H1 (cell line): ENCODE measurements around the gene UPK2. TPM values are rescaled to one million over a fixed set of nuclear protein-coding genes. Genes with fewer than 3 reads are reported as not detected.

Experiments used
- ASH2L ChIP-seq: fragments of 200-600, 300-600 bp; sonication (generic); IDR thresholded peaks from one replicate; pipeline ENCODE4 v1.7.1; 2017; ENCODE audit warnings: low read length
- BCL11A ChIP-seq, 2 experiments: IDR thresholded peaks; one replicate each; pipeline ENCODE4 v1.6.1; 2011; ENCODE audit warnings: low read depth in 2 of 2, low read length in 2 of 2, mild to moderate bottlenecking in 2 of 2
- BRCA1 ChIP-seq: IDR thresholded peaks from 2 replicates; pipeline ENCODE4 v1.6.1; 2012; ENCODE audit warnings: low read depth, low read length, improper control_type of control experiment
- CBX5 ChIP-seq: fragments of 300-800, 300-1000 bp; sonication (generic); IDR thresholded peaks from 2 replicates; pipeline ENCODE4 v1.7.1; 2016; ENCODE audit warnings: antibody characterized with exemption, low read length, low read depth
- CBX8 ChIP-seq: fragments of 300-800, 300-1000 bp; sonication (generic); IDR thresholded peaks from 2 replicates; pipeline ENCODE4 v1.7.1; 2016; ENCODE audit warnings: low read depth, low read length, borderline replicate concordance
- CHD1 ChIP-seq: IDR thresholded peaks from 2 replicates; pipeline ENCODE4 v1.6.1; 2012; ENCODE audit warnings: low read depth, low read length, improper control_type of control experiment
- CTBP2 ChIP-seq: IDR thresholded peaks from 2 replicates; pipeline ENCODE4 v1.7.0; 2011; ENCODE audit warnings: borderline replicate concordance, mild to moderate bottlenecking, moderate library complexity, mixed read lengths, low read length; ENCODE audit not compliant: insufficient read depth, insufficient read length
- EP300 ChIP-seq, 2 experiments: IDR thresholded peaks; 1 replicate in 1 of 2; 2 replicates in 1 of 2; pipeline ENCODE4 v1.6.1; 2011 to 2012; ENCODE audit warnings: low read depth in 2 of 2, low read length in 2 of 2, mild to moderate bottlenecking in 2 of 2, borderline replicate concordance in 1 of 2, inconsistent platforms in 1 of 2, moderate library complexity in 1 of 2
- GABPA ChIP-seq: IDR thresholded peaks from 2 replicates; pipeline ENCODE4 v1.6.1; 2011; ENCODE audit warnings: mild to moderate bottlenecking, low read length, moderate library complexity, borderline replicate concordance; ENCODE audit not compliant: insufficient read depth
- KDM5A ChIP-seq: fragments of 200-600 bp; IDR thresholded peaks from 2 replicates; pipeline ENCODE4 v1.7.1; 2012; ENCODE audit warnings: mild to moderate bottlenecking, low read length, inconsistent platforms, mixed read lengths
- POLR2A ChIP-seq, 2 experiments: IDR thresholded peaks; 1 replicate in 1 of 2; 2 replicates in 1 of 2; pipeline ENCODE4 v1.6.1; 2011; ENCODE audit warnings: low read depth in 2 of 2, low read length in 2 of 2, mild to moderate bottlenecking in 2 of 2; ENCODE audit errors: control extremely low read depth in 1 of 2
- POLR2AphosphoS5 ChIP-seq: IDR thresholded peaks from 2 replicates; pipeline ENCODE4 v1.6.1; 2011; ENCODE audit warnings: low read depth, low read length
- RAD21 ChIP-seq, 2 experiments: IDR thresholded peaks in 1 of 2; conservative IDR thresholded peaks in 1 of 2; 2 replicates each; pipeline ENCODE4 v1.6.1; 2011; ENCODE audit warnings: low read depth in 2 of 2, low read length in 2 of 2, improper control_type of control experiment in 1 of 2, inconsistent platforms in 1 of 2, mild to moderate bottlenecking in 1 of 2, moderate library complexity in 1 of 2
- RBBP5 ChIP-seq: IDR thresholded peaks from 2 replicates; pipeline ENCODE4 v1.7.1; 2012; ENCODE audit warnings: low read depth, mild to moderate bottlenecking, inconsistent platforms, low read length, moderate library complexity, borderline replicate concordance
- RFX5 ChIP-seq: IDR thresholded peaks from 2 replicates; pipeline ENCODE4 v1.6.1; 2011; ENCODE audit warnings: low read depth, low read length, improper control_type of control experiment, borderline replicate concordance
- RXRA ChIP-seq: IDR thresholded peaks from 2 replicates; pipeline ENCODE4 v1.6.1; 2011; ENCODE audit warnings: low read depth, mild to moderate bottlenecking, low read length, moderate library complexity; ENCODE audit not compliant: insufficient read depth
- SIN3A ChIP-seq, 2 experiments: IDR thresholded peaks in 1 of 2; conservative IDR thresholded peaks in 1 of 2; 2 replicates each; pipeline ENCODE4 v1.6.1; 2011 to 2012; ENCODE audit warnings: low read length in 2 of 2, improper control_type of control experiment in 1 of 2, low read depth in 1 of 2, mild to moderate bottlenecking in 1 of 2
- SIX5 ChIP-seq: IDR thresholded peaks from 2 replicates; pipeline ENCODE4 v1.6.1; 2011; ENCODE audit warnings: mild to moderate bottlenecking, low read depth, low read length
- TAF7 ChIP-seq: optimal IDR thresholded peaks from 2 replicates; pipeline ENCODE3; 2011; ENCODE audit warnings: low read depth, mild to moderate bottlenecking, inconsistent platforms, low read length, moderate library complexity, borderline replicate concordance
- TBP ChIP-seq: IDR thresholded peaks from 2 replicates; pipeline ENCODE4 v1.6.1; 2011; ENCODE audit warnings: low read depth, low read length, improper control_type of control experiment
- TCF12 ChIP-seq: IDR thresholded peaks from 2 replicates; pipeline ENCODE4 v1.6.1; 2011; ENCODE audit warnings: low read depth, mild to moderate bottlenecking, low read length
- TEAD4 ChIP-seq: IDR thresholded peaks from 2 replicates; pipeline ENCODE4 v1.6.1; 2012; ENCODE audit warnings: low read depth, low read length, inconsistent platforms, mixed read lengths
- polyA plus RNA-seq, 7 experiments: library from polyadenylated mRNA; depleted of rRNA in 3 of 7; stranded (reverse) in 5 of 7; unstranded in 2 of 7; fragments of >200 nt in 5 of 7; fragments of 200-250 nt in 2 of 7; gene quantifications; 1 replicate in 5 of 7; 2 replicates in 1 of 7; 4 replicates in 1 of 7; pipeline versions ENCODE4 v1.2.1 to v1.2.3, GENCODE V29; 2011 to 2013; ENCODE audit warnings: missing spikeins in 2 of 7, mixed read lengths in 2 of 7
- total RNA-seq: library from RNA; stranded (reverse); fragmentation: NEBNext Ultra II Directional; extraction: Animal tissue kit (Norgen Biotek cat#: 25700); gene quantifications from 2 replicates; pipeline ENCODE4 v1.2.1, GENCODE V29; 2021
- TF ChIP-seq, protein P1 (sequence below): IDR thresholded peaks from 2 replicates; pipeline ENCODE4 v1.6.1; 2012; ENCODE audit warnings: inconsistent platforms

The UPK2 gene
- total and polyA plus RNA-seq, 2 of the 8 experiments (the other 6 are each of a cell fraction or from before 2014, with no cell fraction given): 0.76 TPM; not detected in 1

DNA sequence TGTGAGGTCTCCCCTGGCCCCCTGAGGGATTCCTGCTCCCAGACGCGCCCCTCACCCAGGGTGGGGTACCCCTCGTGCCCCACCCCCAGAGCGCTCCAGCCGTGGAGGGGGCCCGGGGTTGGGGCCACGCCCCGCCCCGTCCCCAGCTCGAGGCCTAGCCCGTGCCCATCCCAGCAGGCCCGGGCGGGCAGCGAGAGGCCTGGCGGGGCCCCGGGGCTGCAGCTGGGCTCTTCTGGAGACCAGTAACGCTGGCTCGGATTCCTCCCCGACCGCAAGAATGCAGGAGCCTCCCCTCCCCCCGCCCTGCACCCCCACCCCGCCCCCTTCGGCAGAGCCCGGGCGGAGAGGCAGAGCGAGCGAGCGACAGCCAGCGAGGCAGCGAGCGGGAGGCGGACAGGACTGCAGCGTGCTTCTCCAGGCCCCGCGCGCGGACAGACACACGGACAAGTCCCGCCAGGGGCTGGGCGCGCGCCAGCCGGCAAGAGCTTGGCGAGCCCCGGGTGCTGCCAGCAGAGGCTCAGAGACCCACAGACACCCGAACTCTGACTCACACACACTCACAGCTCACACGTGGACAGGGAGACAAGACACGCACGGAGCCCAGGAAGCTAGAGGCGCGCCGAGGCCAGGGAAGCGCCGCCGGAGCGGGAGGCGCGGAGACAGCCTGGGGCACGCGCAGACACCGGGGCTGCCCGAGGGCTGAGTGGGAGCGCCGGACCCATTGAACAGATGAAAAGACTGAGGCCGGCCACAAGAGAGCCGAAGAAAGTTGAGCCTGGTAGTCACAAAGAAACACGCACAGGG, 45.6 kb upstream of the UPK2 start (continued):
- TF ChIP-seq ASH2L (no peak), RXRA (no peak), CBX8 (no peak), GABPA (no peak), TEAD4 (peak; percentile 78), BRCA1 (no peak), SIN3A (conservative IDR thresholded peaks at IDR 0.05 in 1 of 2, IDR thresholded peaks at IDR 0.05 in 1 of 2; ENCODE audit: low read depth in 1 of 2, low read length in 2 of 2) (peak in 1 of 2 experiments; percentile 44; a peak in 1 of 4 replicates), TAF7 (peak; percentile 40), CBX5 (no peak), TBP (0 out of 2 replicates have a peak, but pooled peaks have one; percentile 31), RBBP5 (peak; percentile 39; the same call in 1 of the 2 replicates), CTBP2 (no peak), POLR2AphosphoS5 (peak; percentile 74; the same call in 1 of the 2 replicates), RFX5 (no peak), BCL11A (IDR thresholded peaks at IDR 0.05; ENCODE audit: low read depth in 2 of 2, low read length in 2 of 2) (no peak), CHD1 (no peak), TCF12 (peak; percentile 55; the same call in 1 of the 2 replicates), KDM5A (no peak), EP300 (IDR thresholded peaks at IDR 0.05; ENCODE audit: borderline replicate concordance in 1 of 2, low read depth in 2 of 2, low read length in 2 of 2) (no peak), POLR2A (IDR thresholded peaks at IDR 0.05; ENCODE audit: control extremely low read depth in 1 of 2, low read depth in 2 of 2, low read length in 2 of 2) (peak in 1 of 2 experiments; percentile 61; a peak in 1 of 3 replicates), RAD21 (IDR thresholded peaks at IDR 0.05 in 1 of 2, conservative IDR thresholded peaks at IDR 0.05 in 1 of 2; ENCODE audit: low read depth in 2 of 2, low read length in 2 of 2) (peak in 1 of 2 experiments; percentile 10; a peak in 1 of 4 replicates), SIX5 (no peak)
- TF ChIP-seq, protein P1, sequence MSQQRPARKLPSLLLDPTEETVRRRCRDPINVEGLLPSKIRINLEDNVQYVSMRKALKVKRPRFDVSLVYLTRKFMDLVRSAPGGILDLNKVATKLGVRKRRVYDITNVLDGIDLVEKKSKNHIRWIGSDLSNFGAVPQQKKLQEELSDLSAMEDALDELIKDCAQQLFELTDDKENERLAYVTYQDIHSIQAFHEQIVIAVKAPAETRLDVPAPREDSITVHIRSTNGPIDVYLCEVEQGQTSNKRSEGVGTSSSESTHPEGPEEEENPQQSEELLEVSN: peak; percentile 53
